IMR-90 (cell line): ENCODE measurements around the gene MEGF6.

Experiments used
- BHLHE40 ChIP-seq: fragments of 150-350 bp; IDR thresholded peaks from 2 replicates; pipeline ENCODE4 v1.6.1; 2016; ENCODE audit warnings: mild to moderate bottlenecking, low read depth, low read length
- CTCF ChIP-seq: conservative IDR thresholded peaks from 2 replicates; pipeline ENCODE4 v1.5.1; 2012; ENCODE audit warnings: mild to moderate bottlenecking, low read depth, low read length, improper control_type of control experiment
- MAFK ChIP-seq: IDR thresholded peaks from 2 replicates; pipeline ENCODE4 v1.6.1; 2012; ENCODE audit warnings: low read depth, low read length, improper control_type of control experiment
- POLR2A ChIP-seq: IDR thresholded peaks from 2 replicates; pipeline ENCODE4 v1.6.1; 2012; ENCODE audit warnings: mild to moderate bottlenecking, low read depth, low read length
- RFX5 ChIP-seq: IDR thresholded peaks from 2 replicates; pipeline ENCODE4 v1.8.0; 2012; ENCODE audit warnings: low read depth, mild to moderate bottlenecking, low read length, moderate library complexity

- TF ChIP-seq CTCF, result no peak
- no peak for TF ChIP-seq RFX5
- no peak for TF ChIP-seq POLR2A
- TF ChIP-seq MAFK, result no peak
- TF ChIP-seq BHLHE40, result no peak
Measured at GRCh38 chr1:3470650-3471355, 140.5 kb downstream of the MEGF6 start.
